K562 (cell line): Measurements from ENCODE around the gene IPPK. TPM values are rescaled to one million over a fixed set of nuclear protein-coding genes. Genes with fewer than 3 reads are reported as not detected.

Experiments
- ATAC-seq: fragments of 200-7000 bp; cut with Tn5 transposase; 3 replicates; pipeline ENCODE4 v1.9.1; 2020; ENCODE audit warnings: moderate library complexity
- BruUV-seq: library from RNA; stranded (reverse); fragments of 400-500 nt; replicated peaks from 2 replicates; lab custom pipeline; 2021; lab: Mats Ljungman, UMichigan
- CTCF ChIA-PET: fragments of 300-600 bp; formaldehyde crosslinking; extraction: SDS; loops from one replicate; lab custom pipeline; 2021; ENCODE audit warnings: low intra/inter-chr PET ratio; lab: Yijun Ruan, JAX
- POLR2A ChIA-PET: fragments of 300-600, 350-650 bp; sonication (Branson Sonifier 250); formaldehyde crosslinking; extraction: SDS; loops from one replicate; lab custom pipeline; 2021; ENCODE audit warnings: antibody characterized with exemption, inconsistent platforms; lab: Yijun Ruan, JAX
- DNase-seq, 4 experiments: peaks; one replicate each; pipeline versions ENCODE4 v3.0.0 to v3.0.0-alpha.2; 2011 to 2018; ENCODE audit warnings: low spot score in 3 of 4, mixed read lengths in 3 of 4; ENCODE audit errors: extremely low read depth in 1 of 4
- FAIRE-seq: peaks from 2 replicates; lab custom pipeline; 2011; peaks lifted over from hg19 to GRCh38; lab: Jason Lieb, UNC
- H2AFZ ChIP-seq: 2 replicates; pipeline ENCODE4 v1.6.0; 2011; ENCODE audit warnings: low read depth, low read length, control low read depth, inconsistent platforms
- H3K27ac ChIP-seq: fragments of 200-600 bp; 3 replicates; pipeline ENCODE4 v1.8.0; 2011; ENCODE audit warnings: low read depth, mild to moderate bottlenecking, control low read depth, inconsistent platforms, low read length, moderate library complexity, mixed read lengths; ENCODE audit errors: extremely low read depth
- H3K27me3 ChIP-seq, 2 experiments: fragments of 300-600 bp in 1 of 2; 2 replicates in 1 of 2; 3 replicates in 1 of 2; pipeline versions ENCODE4 v1.6.0 to v1.8.0; 2011; ENCODE audit warnings: inconsistent platforms in 2 of 2, low read length in 2 of 2, mild to moderate bottlenecking in 1 of 2, mixed read lengths in 1 of 2, moderate library complexity in 1 of 2; ENCODE audit not compliant: control insufficient read depth in 2 of 2, insufficient read depth in 2 of 2
- H3K36me3 ChIP-seq: fragments of 300-600 bp; 3 replicates; pipeline ENCODE4 v1.8.0; 2011; ENCODE audit warnings: mild to moderate bottlenecking, low read length, inconsistent platforms; ENCODE audit not compliant: control insufficient read depth, insufficient read depth
- H3K4me1 ChIP-seq, 2 experiments: fragments of 200-600 bp in 1 of 2; replicated peaks in 1 of 2; 2 replicates in 1 of 2; 3 replicates in 1 of 2; pipeline versions ENCODE4 v1.5.1 to v1.8.0; 2011; ENCODE audit warnings: inconsistent platforms in 2 of 2, low read length in 2 of 2, mild to moderate bottlenecking in 1 of 2, mixed read lengths in 1 of 2, moderate library complexity in 1 of 2; ENCODE audit not compliant: control insufficient read depth in 2 of 2, insufficient read depth in 2 of 2
- H3K4me2 ChIP-seq: 2 replicates; pipeline ENCODE4 v1.6.1; 2011; ENCODE audit warnings: low read length, control low read depth, inconsistent platforms, mixed read lengths; ENCODE audit not compliant: insufficient read depth
- H3K4me3 ChIP-seq: fragments of 200-600 bp; sonication (generic), shearing (Covaris generic); 2 replicates; pipeline ENCODE4 v1.5.1; 2016; ENCODE audit warnings: control low read depth, inconsistent platforms
- H3K79me2 ChIP-seq: fragments of 200-600 bp; 3 replicates; pipeline ENCODE4 v1.8.0; 2011; ENCODE audit warnings: low read length, inconsistent platforms; ENCODE audit not compliant: control insufficient read depth, insufficient read depth
- H3K9ac ChIP-seq, 2 experiments: 2 replicates each; pipeline versions ENCODE4 v1.6.0 to v1.6.1; 2011; ENCODE audit warnings: low read depth in 2 of 2, low read length in 2 of 2, control low read depth in 1 of 2, inconsistent platforms in 1 of 2, mild to moderate bottlenecking in 1 of 2, mixed read lengths in 1 of 2; ENCODE audit not compliant: insufficient read depth in 1 of 2
- H3K9me1 ChIP-seq: one replicate; pipeline ENCODE4 v1.6.0; 2011; ENCODE audit warnings: inconsistent platforms, mild to moderate bottlenecking, low read length, moderate library complexity; ENCODE audit not compliant: control insufficient read depth, insufficient read depth
- H3K9me3 ChIP-seq: replicated peaks from 2 replicates; pipeline ENCODE4 v1.5.1; 2011; ENCODE audit warnings: low read depth, low read length, inconsistent platforms; ENCODE audit not compliant: control insufficient read depth, insufficient read depth
- H4K20me1 ChIP-seq: replicated peaks from 2 replicates; pipeline ENCODE4 v1.6.1; 2011; ENCODE audit warnings: low read length, inconsistent platforms, mixed read lengths; ENCODE audit not compliant: control insufficient read depth, insufficient read depth
- CTBP1 ChIP-seq: fragments of 450-650 bp; IDR thresholded peaks from 2 replicates; pipeline ENCODE4 v1.6.1; 2016; ENCODE audit warnings: borderline replicate concordance
- DIDO1 ChIP-seq: fragments of 450-650 bp; IDR thresholded peaks from 2 replicates; pipeline ENCODE4 v1.6.1; 2016; ENCODE audit warnings: low read depth, missing biosample characterization, missing genetic modification characterization
- ETV5 ChIP-seq: sonication (generic); formaldehyde crosslinking; IDR thresholded peaks from 2 replicates; pipeline ENCODE4 v1.4.0; 2020; ENCODE audit warnings: low read depth, mild to moderate bottlenecking, missing genetic modification reagents
- FOXA3 ChIP-seq, 2 experiments: fragments of 450-650 bp in 1 of 2; sonication (generic) in 1 of 2; formaldehyde crosslinking; IDR thresholded peaks in 1 of 2; conservative IDR thresholded peaks in 1 of 2; 2 replicates each; pipeline versions ENCODE4 v1.4.0 to v1.8.0; 2020 to 2022; ENCODE audit warnings: mild to moderate bottlenecking in 2 of 2, missing genetic modification reagents in 1 of 2
- GATA2 ChIP-seq: sonication (generic); formaldehyde crosslinking; IDR thresholded peaks from 2 replicates; pipeline ENCODE4 v1.4.0; 2020; ENCODE audit warnings: mild to moderate bottlenecking, missing genetic modification reagents
- IFI16 ChIP-seq: fragments of 250-450 bp; sonication (Bioruptor Pico); IDR thresholded peaks from 2 replicates; pipeline ENCODE4 v2.1.2; 2022; ENCODE audit warnings: mild to moderate bottlenecking, inconsistent platforms
- MTA1 ChIP-seq: fragments of 450-650 bp; IDR thresholded peaks from 2 replicates; pipeline ENCODE4 v1.6.1; 2017; ENCODE audit warnings: borderline replicate concordance
- NBN ChIP-seq: fragments of 450-650 bp; IDR thresholded peaks from 2 replicates; pipeline ENCODE4 v1.6.1; 2016; ENCODE audit warnings: low read depth, mild to moderate bottlenecking
- NCOA1 ChIP-seq: fragments of 450-650 bp; IDR thresholded peaks from 2 replicates; pipeline ENCODE4 v1.6.1; 2016; ENCODE audit warnings: low read depth
- PML ChIP-seq: IDR thresholded peaks from 2 replicates; pipeline ENCODE4 v1.6.1; 2012; ENCODE audit warnings: low read length, inconsistent platforms
- SNAPC5 ChIP-seq: fragments of 250-450 bp; sonication (Bioruptor Pico); IDR thresholded peaks from 2 replicates; pipeline ENCODE4 v1.8.0; 2021; ENCODE audit warnings: moderate library complexity, mild to moderate bottlenecking, inconsistent platforms
- ZBTB11 ChIP-seq, 3 experiments: fragments of 200-800 bp in 1 of 3; fragments of 250-450 bp in 1 of 3; fragments of 450-650 bp in 1 of 3; sonication (Bioruptor Pico) in 1 of 3; sonication (Bioruptor generic) in 1 of 3; formaldehyde crosslinking in 1 of 3; IDR thresholded peaks; 2 replicates each; pipeline versions ENCODE4 v1.6.1 to v1.8.0; 2016 to 2022; ENCODE audit warnings: mild to moderate bottlenecking in 2 of 3, missing genetic modification characterization in 2 of 3, missing compliant biosample characterization in 1 of 3, moderate library complexity in 1 of 3
- ZC3H4 ChIP-seq: sonication (generic); formaldehyde crosslinking; IDR thresholded peaks from 2 replicates; pipeline ENCODE4 v1.9.0; 2021; ENCODE audit warnings: missing genetic modification reagents, borderline replicate concordance
- ZMIZ1 ChIP-seq, 2 experiments: fragments of 150-350 bp in 1 of 2; IDR thresholded peaks; 2 replicates each; pipeline ENCODE4 v1.6.1; 2012 to 2016; ENCODE audit warnings: low read depth in 2 of 2, low read length in 2 of 2, mild to moderate bottlenecking in 1 of 2, moderate library complexity in 1 of 2
- ZNF197 ChIP-seq: fragments of 200-800 bp; sonication (Bioruptor generic); IDR thresholded peaks from 2 replicates; pipeline ENCODE4 v1.6.1; 2016; ENCODE audit warnings: low read depth, missing genetic modification characterization, missing compliant biosample characterization
- ZNF316 ChIP-seq: fragments of 450-650 bp; IDR thresholded peaks from 2 replicates; pipeline ENCODE4 v1.6.1; 2016
- ZNF780A ChIP-seq: fragments of 250-450 bp; sonication (Bioruptor Pico); IDR thresholded peaks from 2 replicates; pipeline ENCODE4 v1.5.0; 2021; ENCODE audit warnings: mild to moderate bottlenecking
- WGBS: fragments of 100-300 bp; shearing (Covaris generic); methylation state at CpG from one replicate; pipeline ENCODE4 v1.1.6; 2016; ENCODE audit warnings: low coverage, mixed read lengths; ENCODE audit not compliant: insufficient coverage; ENCODE audit errors: missing lambda C conversion rate; 5-methylcytosine and 5-hydroxymethylcytosine counted together
- in situ Hi-C: fragments of 300-500 bp; cut with MboI; formaldehyde crosslinking; loops from 4 replicates; pipeline ENCODE4 v1.15.0; 2018; ENCODE audit warnings: inconsistent platforms, mixed read lengths
- intact Hi-C: fragments of 100-400 bp; cut with micrococcal nuclease; formaldehyde crosslinking; loops from 2 replicates; pipeline ENCODE4 v1.14.2; 2022
- polyA plus RNA-seq, 8 experiments: library from polyadenylated mRNA; depleted of rRNA in 4 of 8; stranded (reverse) in 5 of 8; unstranded in 3 of 8; fragments of >200 nt; fragmentation: Nextera tagmentation in 2 of 8; fragmentation: Illumina TruSeq in 1 of 8; extraction: Ambion mirVana in 2 of 8; extraction: Trizol in 1 of 8; gene quantifications; 2 replicates each; pipeline versions ENCODE4 v1.2.1 to v1.2.3, GENCODE V29; 2011 to 2014; ENCODE audit warnings: inconsistent platforms in 1 of 8, missing spikeins in 1 of 8
- total RNA-seq, 7 experiments: library from RNA; depleted of rRNA in 6 of 7; stranded (reverse); fragments of >200 nt in 6 of 7; fragmentation: Illumina TruSeq in 2 of 7; extraction: Trizol in 2 of 7; gene quantifications; 2 replicates each; pipeline versions ENCODE4 v1.2.1 to v1.2.3, GENCODE V29; 2011 to 2021; ENCODE audit warnings: low replicate concordance in 1 of 7

Gene IPPK
- total and polyA plus RNA-seq, 9 of the 15 experiments (the other 6 are each of a cell fraction or from before 2014, with no cell fraction given), result 3.1 to 22.2 (median 11.2) TPM

- FAIRE-seq (no peak), DNase-seq (no peak), ATAC-seq (no peak)
- POLR2A ChIA-PET, result interaction anchor here (0.6 kb wide), 1 partner anchor 313 kb away, joined by 3 read pairs; no protein-coding TSS in a partner anchor
- no peaks in the 10 kb centered on the region for H3K9me3 ChIP-seq
- BruUV-seq, result no TSS peak
- CTCF ChIA-PET, result no interaction called here
- H3K9me1 ChIP-seq, result no peaks in the 10 kb centered on the region
- H3K4me3 ChIP-seq, result no peak overlapping the region
- in situ Hi-C loops (no loop called here), intact Hi-C loops (no loop called here)
- no peak overlapping the region for H3K9ac ChIP-seq
- 88% methylated on average over 3 of the region's 3 CpGs for WGBS
- H3K36me3 ChIP-seq, result peaks cover 57% of the 10 kb centered on the region
- peaks cover 0 to 19% of the 10 kb centered on the region in 2 experiments; a peak in 3 of 5 replicates for H3K4me1 ChIP-seq
- peaks cover 19% of the 10 kb centered on the region for H4K20me1 ChIP-seq
- H3K79me2 ChIP-seq, result peaks cover 79% of the 10 kb centered on the region
- H3K27ac ChIP-seq, result no peak overlapping the region
- no peak overlapping the region for H3K4me2 ChIP-seq
- no peaks in the 10 kb centered on the region for H3K27me3 ChIP-seq
- no peak overlapping the region for H2AFZ ChIP-seq
- TF ChIP-seq NCOA1, result no peak
- TF ChIP-seq PML, result no peak
- TF ChIP-seq ZNF197 (CRISPR knock-in tag), result no peak
- TF ChIP-seq ETV5 (CRISPR knock-in tag), result no peak
- TF ChIP-seq ZNF780A (CRISPR knock-in tag), result no peak
- no peak for TF ChIP-seq ZNF316
- TF ChIP-seq GATA2 (CRISPR knock-in tag), result no peak
- TF ChIP-seq IFI16 (CRISPR knock-in tag), result no peak
- TF ChIP-seq MTA1, result no peak
- TF ChIP-seq ZBTB11 (CRISPR knock-in tag; IDR thresholded peaks at IDR 0.05), result no peak
- TF ChIP-seq ZMIZ1 (IDR thresholded peaks at IDR 0.05; ENCODE audit: low read depth in 2 of 2, low read length in 2 of 2), result no peak
- TF ChIP-seq ZC3H4 (CRISPR knock-in tag), result no peak
- TF ChIP-seq FOXA3 (CRISPR knock-in tag; conservative IDR thresholded peaks at IDR 0.05 in 1 of 2, IDR thresholded peaks at IDR 0.05 in 1 of 2), result no peak
- no peak for TF ChIP-seq DIDO1 (tag)
- TF ChIP-seq NBN, result no peak
- no peak for TF ChIP-seq SNAPC5 (CRISPR knock-in tag)
- no peak for TF ChIP-seq CTBP1
Measured at GRCh38 chr9:92663126-92663525, 6.8 kb downstream of the IPPK start.
